GM18511 (cell line): ENCODE measurements around the gene STX7.

Experiments
- ATAC-seq: cut with Tn5 transposase; IDR thresholded peaks from one replicate; pipeline ENCODE4 v1.9.1; 2021; ENCODE audit warnings: mild to moderate bottlenecking, moderate library complexity; ENCODE audit not compliant: unreplicated experiment

STX7 gene

GRCh38 chr6:132478674-132479073 is 34.2 kb downstream of the STX7 start:
- no peak for ATAC-seq

GRCh38 chr6:132478266-132478665 is 34.6 kb downstream of the STX7 start:
- no peak for ATAC-seq

- no peak for ATAC-seq
These were observed 36.2 kb downstream of the STX7 start for GRCh38 chr6:132476688-132477087.

DNA sequence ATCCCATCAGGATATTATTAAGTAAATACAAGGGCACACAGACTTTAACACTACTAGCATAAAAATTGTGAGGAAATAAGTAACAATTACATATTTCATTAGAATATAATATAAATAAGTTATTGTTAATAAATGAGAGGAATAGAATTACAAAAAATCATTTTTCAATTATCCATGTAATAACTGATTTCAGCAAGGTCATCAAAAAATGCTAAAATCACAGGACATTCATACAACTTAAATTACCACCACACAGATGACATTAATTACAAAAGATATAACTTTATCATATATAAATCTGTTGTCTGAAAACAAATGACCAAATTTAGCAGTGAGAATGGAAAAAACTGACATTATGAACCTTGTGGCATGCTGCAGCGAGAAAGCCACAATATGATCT is 37.0 kb downstream of the STX7 start:
- no peak for ATAC-seq

DNA sequence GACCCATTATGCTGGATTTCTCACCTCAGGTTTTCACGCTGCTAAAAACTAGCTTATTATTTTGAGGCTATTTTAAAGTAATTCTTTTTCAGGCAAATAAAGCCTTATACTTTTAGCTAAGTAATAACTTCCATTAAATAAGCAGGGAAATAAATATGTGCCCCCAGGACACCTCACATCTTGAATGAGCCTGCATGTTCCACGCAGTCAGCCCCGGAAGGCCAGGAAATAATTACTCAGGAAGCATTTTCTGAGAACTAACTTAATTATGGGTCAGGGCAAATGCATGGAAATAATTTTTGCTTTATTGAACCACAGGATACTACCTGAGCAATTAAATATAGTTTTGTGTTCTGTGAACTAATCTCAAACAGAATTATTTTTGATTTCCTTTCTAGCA is 41.1 kb downstream of the STX7 start:
- ATAC-seq = no peak

DNA sequence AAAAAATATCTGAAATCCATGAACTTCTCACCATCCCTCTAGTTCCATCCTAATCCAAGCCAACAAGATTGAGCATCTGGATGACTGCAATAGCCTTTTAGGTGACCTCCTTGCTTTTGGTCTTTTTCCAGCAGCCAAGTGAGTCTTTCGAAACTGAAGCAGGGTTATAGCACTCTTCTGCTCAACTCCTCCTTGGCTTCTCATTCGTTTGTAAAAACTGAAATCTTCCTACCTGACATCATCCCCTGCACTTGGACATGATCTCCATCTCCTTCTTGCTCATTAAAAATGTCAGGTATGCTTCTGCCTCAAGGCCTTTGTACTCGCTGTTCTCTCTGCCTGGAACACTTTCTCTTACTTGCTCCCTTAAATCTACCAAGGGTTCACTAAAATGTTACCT is 46.0 kb downstream of the STX7 start:
- no peak for ATAC-seq

DNA sequence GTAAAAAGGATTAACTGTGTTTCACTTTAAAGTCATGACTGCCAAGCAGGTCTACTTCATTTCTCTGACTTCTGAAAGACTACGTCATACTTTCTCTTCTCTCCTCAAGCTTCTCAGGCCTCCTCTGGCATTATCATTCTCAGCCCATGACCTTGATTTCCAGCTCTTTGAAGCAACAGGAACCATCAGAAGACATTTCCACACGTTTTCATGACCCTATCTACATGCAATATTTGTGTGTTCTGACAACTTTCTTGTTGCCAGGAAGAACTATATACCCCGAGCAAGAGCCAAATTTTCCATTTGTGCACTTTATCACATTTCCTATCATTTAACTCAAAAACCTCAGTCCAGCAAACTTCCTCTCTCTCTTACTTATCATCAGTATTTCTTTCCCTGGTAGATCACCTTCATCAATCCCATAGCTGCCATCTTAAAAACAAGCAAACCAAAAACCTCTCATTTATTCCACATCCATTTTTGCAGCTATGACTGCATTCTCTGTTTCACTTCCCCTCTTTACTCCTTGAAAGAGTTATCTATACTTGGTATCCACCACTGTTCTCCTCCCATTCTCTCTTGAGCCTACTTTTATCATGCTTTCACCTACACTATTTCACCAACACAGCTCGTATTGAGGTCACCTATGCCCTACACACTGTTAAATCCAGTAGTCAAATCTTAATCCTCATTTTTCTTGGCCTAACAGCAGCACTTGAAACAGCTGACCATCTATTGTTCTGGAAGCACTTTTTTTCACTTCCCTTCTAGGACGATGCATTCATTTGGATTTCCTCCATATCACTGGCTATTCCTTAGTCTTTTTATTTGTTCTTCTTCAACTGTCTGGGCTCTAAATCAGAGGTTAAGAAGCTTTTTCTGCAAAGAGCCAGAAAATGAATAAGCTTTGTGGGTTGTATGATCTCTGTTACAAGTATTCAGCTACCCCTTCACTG is 47.1 kb downstream of the STX7 start:
- peak; percentile 95 for ATAC-seq

DNA sequence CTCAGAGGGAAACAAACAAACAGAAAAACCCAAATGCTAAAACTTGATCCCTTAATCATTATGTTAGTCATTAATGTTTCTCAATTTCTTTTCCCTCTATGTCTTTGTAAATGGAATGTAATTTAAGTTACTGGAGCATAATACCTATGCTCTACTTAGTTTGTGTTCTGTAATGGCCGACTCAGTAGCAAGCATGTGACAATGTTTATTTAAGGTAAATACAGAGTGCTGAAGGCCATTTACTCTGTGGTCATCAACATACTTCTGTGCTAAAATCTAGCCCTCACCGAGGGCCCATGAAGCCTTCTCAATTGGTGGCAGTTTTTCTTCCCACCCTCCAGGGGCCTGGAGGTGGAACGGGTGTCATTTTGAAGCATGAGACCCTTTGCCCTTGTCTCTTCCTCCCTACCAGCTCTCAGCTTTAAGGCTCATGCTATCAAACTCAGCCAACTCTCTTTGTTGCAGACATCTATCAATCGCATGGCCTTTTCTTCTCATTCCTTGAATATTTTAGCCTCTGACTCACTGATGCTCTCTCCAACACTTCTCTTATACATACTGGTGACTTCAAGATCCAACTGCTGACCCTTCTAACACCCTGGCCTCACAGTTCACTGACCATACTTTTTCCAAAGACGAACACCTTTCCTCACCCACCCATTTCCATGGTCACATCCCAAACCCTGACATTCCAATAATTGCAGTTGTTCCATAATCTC is 48.2 kb downstream of the STX7 start:
- ATAC-seq = no peak

- no peak for ATAC-seq
These were observed 51.0 kb downstream of the STX7 start for GRCh38 chr6:132461958-132462357.

DNA sequence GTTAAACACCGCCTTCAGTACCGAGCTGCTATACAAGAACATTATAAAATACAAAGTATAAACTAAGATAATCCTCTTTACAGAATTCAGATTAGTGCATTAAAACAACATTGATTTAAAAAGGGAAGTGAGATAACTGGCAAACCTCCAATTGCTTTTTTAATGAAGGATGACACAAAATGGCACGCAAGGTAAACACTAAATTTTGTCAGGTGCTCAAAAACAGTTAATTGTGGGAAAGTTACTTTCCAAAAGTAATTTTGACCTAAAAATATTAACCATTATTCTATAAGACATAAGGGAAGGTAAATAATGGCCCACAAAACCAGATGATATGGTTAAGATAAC is 53.3 kb downstream of the STX7 start:
- no peak for ATAC-seq

GRCh38 chr6:132458887-132459604 is 53.9 kb downstream of the STX7 start:
- ATAC-seq = no peak

- peak; percentile 96 for ATAC-seq
These were observed 56.2 kb downstream of the STX7 start for GRCh38 chr6:132456700-132457143.

DNA sequence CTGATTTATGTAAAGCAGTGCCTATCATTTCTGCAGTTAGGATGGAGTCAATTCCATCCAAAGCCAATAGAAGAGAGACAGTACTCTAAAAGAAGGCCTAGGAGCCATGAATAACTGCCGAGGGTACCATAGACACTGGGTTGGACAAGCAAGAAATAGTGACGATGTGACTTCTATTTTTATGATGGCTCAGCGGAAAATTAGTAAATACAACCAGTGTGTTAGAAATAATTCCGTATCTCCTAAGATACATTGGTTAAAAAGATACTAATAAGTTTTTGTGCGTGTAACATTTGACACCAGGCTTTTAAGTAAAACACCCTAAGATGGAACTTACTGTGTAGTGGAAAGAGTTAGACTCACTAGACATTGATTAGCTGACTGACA is 66.1 kb downstream of the STX7 start:
- no peak for ATAC-seq

- no peak for ATAC-seq
These were observed 66.6 kb downstream of the STX7 start for GRCh38 chr6:132446141-132446854.

GRCh38 chr6:132445201-132445951 is 67.5 kb downstream of the STX7 start:
- no peak for ATAC-seq

DNA sequence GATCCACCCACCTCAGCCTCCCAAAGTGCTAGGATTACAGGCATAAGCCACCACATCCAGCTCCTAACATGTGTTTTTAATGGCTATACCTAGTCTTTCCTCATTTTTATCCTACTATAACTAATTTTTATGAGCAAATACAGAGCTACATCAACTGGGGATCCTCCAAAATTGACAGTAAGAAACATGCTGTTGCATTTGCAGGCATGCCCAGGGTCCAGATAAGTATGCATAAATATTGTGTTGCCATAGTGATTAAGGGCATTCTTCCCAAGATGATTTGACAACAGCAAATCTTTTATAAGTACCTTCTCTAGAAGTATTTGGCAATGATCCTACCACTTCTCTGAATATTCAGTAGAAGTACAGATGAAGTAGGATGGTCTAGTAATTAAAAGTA is 69.7 kb downstream of the STX7 start:
- ATAC-seq = no peak

- ATAC-seq = no peak
These were observed 82.8 kb downstream of the STX7 start for GRCh38 chr6:132430110-132430509.

DNA sequence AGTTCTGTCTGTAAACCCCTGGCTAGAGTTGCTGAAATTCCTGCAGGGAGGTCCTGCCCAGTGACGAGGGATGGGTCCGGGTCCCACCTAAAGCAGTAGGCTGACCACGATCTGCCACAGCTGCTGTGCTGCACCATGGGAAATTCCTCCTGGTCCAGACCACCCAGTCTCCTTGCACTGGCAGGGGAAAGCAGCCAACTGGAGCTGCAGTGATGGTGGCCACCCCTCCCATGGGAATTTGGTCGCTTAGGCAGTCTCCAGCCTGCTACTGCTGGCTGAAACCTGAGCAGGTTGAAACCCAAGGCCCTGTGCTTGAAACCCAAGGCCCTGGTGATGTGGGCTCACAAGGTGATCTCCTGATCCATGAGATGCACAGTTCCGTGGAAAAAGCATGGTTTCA is 87.7 kb downstream of the STX7 start:
- no peak for ATAC-seq

- ATAC-seq = no peak
These were observed 89.1 kb downstream of the STX7 start for GRCh38 chr6:132423839-132424238.
